Keratinocyte (primary cell): ENCODE data around the gene ATP5F1D. TPM values are rescaled to one million over a fixed set of nuclear protein-coding genes. Genes with fewer than 3 reads are reported as not detected.
A peak's percentile ranks its signal among the peaks of the same experiment; 100 is the strongest.

Source experiments
- DNase-seq: peaks from one replicate; pipeline ENCODE4 v3.0.0-alpha.2; 2011; ENCODE audit warnings: low read depth, missing footprints, low spot score
- FAIRE-seq: peaks from 2 replicates; lab custom pipeline; 2011; peaks lifted over from hg19 to GRCh38; lab: Jason Lieb, UNC
- H2AFZ ChIP-seq: 2 replicates; pipeline ENCODE4 v1.6.0; 2012; ENCODE audit warnings: low read length, control low read depth, inconsistent platforms; ENCODE audit not compliant: control insufficient read depth
- H3K27ac ChIP-seq: 2 replicates; pipeline ENCODE4 v1.5.1; 2011; ENCODE audit warnings: low read length; ENCODE audit not compliant: control insufficient read depth, insufficient read depth
- H3K27me3 ChIP-seq: 3 replicates; pipeline ENCODE4 v1.6.0; 2011; ENCODE audit warnings: low read length; ENCODE audit not compliant: control insufficient read depth, insufficient read depth; ENCODE audit errors: extremely low read depth
- H3K36me3 ChIP-seq, 2 experiments: 2 replicates in 1 of 2; 3 replicates in 1 of 2; pipeline ENCODE4 v1.5.1; 2011; ENCODE audit warnings: low read length in 2 of 2, mild to moderate bottlenecking in 1 of 2; ENCODE audit not compliant: control insufficient read depth in 2 of 2, insufficient read depth in 2 of 2; ENCODE audit errors: extremely low read depth in 1 of 2
- H3K4me1 ChIP-seq: 3 replicates; pipeline ENCODE4 v1.5.1; 2011; ENCODE audit warnings: low read length; ENCODE audit not compliant: control insufficient read depth, insufficient read depth; ENCODE audit errors: extremely low read depth
- H3K4me2 ChIP-seq: 3 replicates; pipeline ENCODE4 v1.6.0; 2011; ENCODE audit warnings: low read depth, low read length; ENCODE audit not compliant: control insufficient read depth, insufficient read depth; ENCODE audit errors: extremely low read depth
- H3K4me3 ChIP-seq, 3 experiments: fragments of 200-600 bp in 1 of 3; sonication (generic) in 1 of 3; 2 replicates in 2 of 3; 3 replicates in 1 of 3; pipeline ENCODE4 v1.5.1; 2011 to 2016; ENCODE audit warnings: low read length in 3 of 3, mild to moderate bottlenecking in 3 of 3, control low read depth in 2 of 3, inconsistent platforms in 1 of 3, low read depth in 1 of 3, mixed read lengths in 1 of 3, mixed run types in 1 of 3, moderate library complexity in 1 of 3; ENCODE audit not compliant: control insufficient read depth in 2 of 3, insufficient read depth in 2 of 3; ENCODE audit errors: extremely low read depth in 1 of 3
- H3K79me2 ChIP-seq: 2 replicates; pipeline ENCODE4 v1.6.0; 2012; ENCODE audit warnings: low read length; ENCODE audit not compliant: control insufficient read depth, insufficient read depth
- H3K9ac ChIP-seq: 3 replicates; pipeline ENCODE4 v1.6.0; 2011; ENCODE audit warnings: low read length; ENCODE audit not compliant: control insufficient read depth, insufficient read depth; ENCODE audit errors: extremely low read depth
- H3K9me1 ChIP-seq: 3 replicates; pipeline ENCODE4 v1.6.0; 2011; ENCODE audit warnings: low read length; ENCODE audit not compliant: control insufficient read depth, insufficient read depth; ENCODE audit errors: extremely low read depth
- H3K9me3 ChIP-seq: 2 replicates; pipeline ENCODE4 v1.5.1; 2012; ENCODE audit warnings: low read depth, low read length; ENCODE audit not compliant: control insufficient read depth
- H4K20me1 ChIP-seq: 3 replicates; pipeline ENCODE4 v1.6.0; 2011; ENCODE audit warnings: low read length; ENCODE audit not compliant: control insufficient read depth, insufficient read depth; ENCODE audit errors: extremely low read depth
- CTCF ChIP-seq, 3 experiments: IDR thresholded peaks in 1 of 3; conservative IDR thresholded peaks in 1 of 3; optimal IDR thresholded peaks in 1 of 3; 2 replicates in 2 of 3; 3 replicates in 1 of 3; pipeline versions ENCODE3 to v1.5.1; 2011; ENCODE audit warnings: low read length in 3 of 3, mild to moderate bottlenecking in 3 of 3, moderate library complexity in 2 of 3, control low read depth in 1 of 3, inconsistent platforms in 1 of 3; ENCODE audit not compliant: insufficient read depth in 2 of 3; ENCODE audit errors: extremely low read depth in 1 of 3
- EZH2 ChIP-seq: IDR thresholded peaks from one replicate; pipeline ENCODE4 v1.6.1; 2012; ENCODE audit warnings: inconsistent platforms, mild to moderate bottlenecking, low read length, moderate library complexity
- dilution Hi-C: fragments of 300-500 bp; cut with MboI; formaldehyde crosslinking; loops from one replicate; pipeline ENCODE4 v1.7.0; 2020; ENCODE audit warnings: low sequenced_read_pairs; ENCODE audit not compliant: extremely low pct_ligation_motif_present
- polyA plus RNA-seq, 5 experiments: library from polyadenylated mRNA; depleted of rRNA in 3 of 5; stranded (reverse) in 3 of 5; stranded (forward) in 1 of 5; unstranded in 1 of 5; fragments of >200 nt; gene quantifications; 1 replicate in 1 of 5; 2 replicates in 3 of 5; 3 replicates in 1 of 5; pipeline versions ENCODE4 v1.2.1 to v1.2.3, GENCODE V29; 2011 to 2012; ENCODE audit warnings: missing spikeins in 2 of 5, low read depth in 1 of 5, low replicate concordance in 1 of 5

ATP5F1D gene
- polyA plus RNA-seq, 1 donor (not counting 4 experiments of a cell fraction or from before 2014, with no cell fraction given): 51.3 TPM

- dilution Hi-C loops: no loop called here
- Histone ChIP-seq H3K4me3 (peak overlapping the region; percentile 52 to 85 (median 59)), H3K27me3 (no peaks in the 10 kb centered on the region), H2AFZ (no peak overlapping the region), H3K4me2 (no peak overlapping the region), H4K20me1 (no peaks in the 10 kb centered on the region), H3K27ac (peak overlapping the region; percentile 76), H3K36me3 (peaks cover 5 to 10% of the 10 kb centered on the region in 2 experiments), H3K79me2 (peaks cover 30% of the 10 kb centered on the region), H3K9ac (peak overlapping the region; percentile 80), H3K9me3 (no peaks in the 10 kb centered on the region), H3K4me1 (peaks cover 19% of the 10 kb centered on the region), H3K9me1 (no peaks in the 10 kb centered on the region)
- DNase-seq: no peak
- TF ChIP-seq CTCF (optimal IDR thresholded peaks at IDR 0.05 in 1 of 3, IDR thresholded peaks at IDR 0.05 in 1 of 3, conservative IDR thresholded peaks at IDR 0.05 in 1 of 3; ENCODE audit: extremely low read depth in 1 of 3, insufficient read depth in 2 of 3, low read length in 3 of 3): peak; percentile 56 to 69 (median 56)
- TF ChIP-seq EZH2: no peak
- no peak for FAIRE-seq
Measured at GRCh38 chr19:1248786-1249297, 7.3 kb downstream of the ATP5F1D start.

DNA sequence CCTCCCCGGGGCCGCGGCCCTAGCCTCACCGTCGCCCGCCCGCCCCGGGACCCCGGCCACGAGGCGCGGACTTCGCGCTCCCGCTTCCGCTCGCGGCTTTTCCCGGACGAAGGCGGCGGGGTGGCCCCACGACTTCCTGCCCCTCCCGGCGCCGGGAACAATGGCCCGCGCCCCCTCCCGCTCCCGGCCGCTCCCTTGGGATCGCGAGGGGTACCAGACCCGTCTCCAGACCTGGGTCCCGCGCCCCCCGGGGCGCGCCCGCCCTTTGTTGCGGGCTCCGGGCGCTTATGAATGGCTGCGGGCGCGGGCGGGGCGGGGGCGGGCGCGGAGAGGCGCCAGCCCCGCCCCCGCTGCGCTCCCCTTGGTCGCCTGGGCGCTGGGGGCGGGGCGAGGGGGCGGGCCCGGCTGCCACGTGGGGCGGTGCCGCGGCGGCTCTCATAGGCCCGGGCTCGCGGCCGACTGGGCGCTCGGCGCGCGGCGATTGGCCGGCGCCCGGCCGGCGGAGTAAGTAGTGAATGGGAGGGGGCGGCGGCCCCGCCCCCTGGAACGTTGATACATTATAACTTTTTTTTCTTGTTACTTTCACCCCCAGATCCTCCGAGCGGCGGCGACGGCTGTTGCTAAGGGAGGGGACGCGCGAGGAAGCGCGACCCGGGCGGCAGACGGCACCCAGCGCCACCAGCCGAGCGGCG is 7.9 kb downstream of the ATP5F1D start:
- H3K4me3 ChIP-seq: peak overlapping the region; percentile 69 to 87 (median 85)
- peaks cover 31% of the 10 kb centered on the region for H3K79me2 ChIP-seq
- TF ChIP-seq CTCF (optimal IDR thresholded peaks at IDR 0.05 in 1 of 3, IDR thresholded peaks at IDR 0.05 in 1 of 3, conservative IDR thresholded peaks at IDR 0.05 in 1 of 3; ENCODE audit: extremely low read depth in 1 of 3, insufficient read depth in 2 of 3, low read length in 3 of 3) (no peak), EZH2 (no peak)
- H2AFZ ChIP-seq: no peak overlapping the region
- DNase-seq (no peak), FAIRE-seq (no peak)
- H3K27ac ChIP-seq: peak overlapping the region; percentile 76
- H3K9me3 ChIP-seq: no peaks in the 10 kb centered on the region
- peak overlapping the region; percentile 83 for H3K9ac ChIP-seq
- H3K27me3 ChIP-seq: no peaks in the 10 kb centered on the region
- H3K4me1 ChIP-seq: peaks cover 13% of the 10 kb centered on the region
- H3K9me1 ChIP-seq: no peaks in the 10 kb centered on the region
- dilution Hi-C loops: no loop called here
- H3K4me2 ChIP-seq: no peak overlapping the region
- peaks cover 5 to 13% of the 10 kb centered on the region in 2 experiments for H3K36me3 ChIP-seq
- H4K20me1 ChIP-seq: no peaks in the 10 kb centered on the region
